HG03025 (cell line): Measurements from ENCODE around the gene IL21.
"Not testable (repeated sequence)": the region's sequence is repeated elsewhere in the genome, so short reads cannot be mapped to it uniquely, and the experiment has no call there.

ENCODE experiments used
- ATAC-seq: cut with Tn5 transposase; IDR thresholded peaks from one replicate; pipeline ENCODE4 v1.9.1; 2021; ENCODE audit warnings: mild to moderate bottlenecking, moderate library complexity; ENCODE audit not compliant: unreplicated experiment, low FRiP score

The IL21 gene

DNA sequence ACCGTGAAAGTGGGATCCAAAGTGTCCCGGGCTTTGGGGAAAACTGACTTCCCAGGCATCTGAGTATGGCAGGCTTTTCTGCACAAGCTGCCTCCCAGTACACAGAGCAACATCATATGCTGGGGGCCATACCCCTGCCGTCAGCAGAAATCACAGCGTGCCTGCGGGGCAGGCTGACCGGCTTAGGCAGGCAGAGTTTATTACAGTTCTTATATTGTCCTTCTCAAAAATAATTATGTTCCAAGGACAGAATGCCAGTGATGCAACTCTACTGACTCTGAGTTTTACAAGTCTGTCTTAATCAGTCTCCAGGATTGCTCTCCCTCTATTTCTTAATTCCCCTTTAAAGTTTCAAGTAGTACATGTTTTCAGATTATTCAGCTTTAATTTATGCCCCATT lies 37.0 kb downstream of the IL21 start:
- ATAC-seq = no peak

- peak; percentile 63 for ATAC-seq
These were observed 42.8 kb downstream of the IL21 start for GRCh38 chr4:122577808-122578781.

DNA sequence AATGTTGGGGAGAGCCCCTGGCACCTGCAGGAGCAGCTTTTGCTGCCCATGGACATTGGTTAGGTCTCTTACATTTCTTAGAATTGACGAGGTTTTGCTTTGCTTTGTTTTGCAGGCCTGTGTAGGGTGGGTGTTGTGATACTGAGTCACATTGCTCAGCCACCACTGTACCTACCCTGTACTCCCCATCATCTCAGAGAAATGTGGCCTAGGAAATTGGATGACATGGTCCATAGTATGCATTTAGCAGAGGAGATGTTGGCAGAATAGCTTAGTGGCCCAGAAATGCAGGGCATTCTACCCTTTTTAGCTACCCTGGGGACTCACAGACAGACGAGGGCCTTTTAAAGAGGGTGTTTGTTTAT lies 43.7 kb downstream of the IL21 start:
- ATAC-seq = no peak

DNA sequence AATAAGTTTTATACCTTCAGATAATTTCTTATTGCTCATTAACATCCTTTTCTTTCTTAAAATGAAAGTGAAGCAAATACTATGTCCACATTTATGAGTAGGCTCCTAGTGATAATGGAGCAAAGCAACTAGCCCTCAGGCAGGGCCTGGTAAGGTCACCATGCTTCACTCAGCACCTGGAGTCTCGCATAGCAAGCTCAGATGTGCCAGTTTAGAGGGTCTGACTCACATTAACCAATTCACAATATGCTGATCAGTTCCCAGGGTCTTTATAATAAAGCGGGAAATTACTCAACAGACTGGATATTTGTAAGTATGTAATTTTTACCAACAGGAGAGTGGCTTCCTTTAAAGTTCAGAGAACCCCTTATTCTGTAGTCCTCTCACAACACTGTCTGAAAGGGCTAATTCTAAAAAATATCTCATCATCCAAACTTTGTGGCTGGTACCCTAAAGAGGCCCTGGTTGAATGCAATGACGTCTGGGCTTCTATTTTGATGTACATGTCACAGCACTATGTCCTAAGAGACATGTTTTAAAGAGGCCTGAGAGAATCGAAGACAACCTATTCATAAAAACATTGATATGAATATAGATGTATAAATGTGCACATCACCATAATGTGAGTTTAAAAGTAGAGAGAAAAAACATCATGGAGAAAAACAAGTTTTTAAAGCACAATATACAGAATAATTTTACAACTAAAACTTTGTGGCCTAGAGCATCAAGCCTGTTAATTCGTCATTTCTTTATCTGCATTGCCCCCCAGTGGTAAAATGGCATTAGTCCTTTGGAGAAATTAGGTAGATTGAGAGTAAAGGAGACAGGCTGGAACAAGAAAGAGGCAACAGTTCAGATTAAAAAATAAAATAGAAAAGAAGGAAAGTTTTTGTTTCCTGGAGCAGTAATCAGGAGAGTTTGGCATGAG lies 44.3 kb downstream of the IL21 start:
- ATAC-seq = no peak

GRCh38 chr4:122574347-122574746 lies 46.5 kb downstream of the IL21 start:
- not testable (repeated sequence) for ATAC-seq

DNA sequence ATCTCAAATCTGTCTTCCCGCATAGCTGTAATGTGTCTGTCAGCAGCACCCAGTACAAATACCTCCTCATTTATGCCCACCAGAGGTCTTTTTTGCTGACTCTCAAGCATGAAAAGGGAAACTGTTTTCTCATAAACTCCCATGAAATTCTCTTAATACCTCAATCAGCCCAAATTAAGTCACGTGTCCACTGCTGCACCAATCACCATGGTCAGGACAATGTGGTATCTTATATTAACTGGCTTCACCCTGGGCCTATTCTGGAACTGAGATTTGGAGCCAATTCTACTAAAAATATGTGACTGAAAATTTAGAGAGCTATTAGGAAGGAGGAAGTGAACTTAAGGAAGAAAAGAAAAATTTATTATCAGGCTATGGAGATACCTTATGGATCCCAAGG lies 58.4 kb downstream of the IL21 start:
- no peak for ATAC-seq
